GM12878 (cell line): ENCODE measurements around the gene NMT1. TPM values are rescaled to one million over a fixed set of nuclear protein-coding genes. Genes with fewer than 3 reads are reported as not detected.

ENCODE experiments used
- ATAC-seq: fragments of 200-7000 bp; cut with Tn5 transposase; 3 replicates; pipeline ENCODE4 v1.9.1; 2020; ENCODE audit warnings: mild to moderate bottlenecking, moderate library complexity
- BruUV-seq: library from RNA; stranded (reverse); fragments of 400-500 nt; replicated peaks from 2 replicates; lab custom pipeline; 2021; lab: Mats Ljungman, UMichigan
- CTCF ChIA-PET: fragments of 300-600 bp; sonication (Branson Sonifier 250); formaldehyde crosslinking; extraction: SDS; loops from one replicate; lab custom pipeline; 2021; ENCODE audit warnings: inconsistent platforms; lab: Yijun Ruan, JAX
- POLR2A ChIA-PET: fragments of 350-600 bp; formaldehyde crosslinking; extraction: SDS; loops from one replicate; lab custom pipeline; 2021; ENCODE audit warnings: inconsistent platforms; lab: Charles Lee
- RAD21 ChIA-PET: fragments of 300-600 bp; sonication (Branson Sonifier 250); formaldehyde crosslinking; loops from one replicate; lab custom pipeline; 2023; ENCODE audit warnings: antibody characterized with exemption; ENCODE audit not compliant: unreplicated experiment; lab: Charles Lee
- SMC1A ChIA-PET: fragments of 300-600 bp; sonication (Branson Sonifier 250); formaldehyde crosslinking; loops from one replicate; lab custom pipeline; 2023; ENCODE audit not compliant: unreplicated experiment, uncharacterized antibody; lab: Charles Lee
- DNase-seq: peaks from one replicate; pipeline ENCODE4 v3.0.0-alpha.2; 2011; ENCODE audit warnings: low read depth, low spot score
- FAIRE-seq: peaks from 3 replicates; lab custom pipeline; 2011; peaks lifted over from hg19 to GRCh38; lab: Jason Lieb, UNC
- H2AFZ ChIP-seq: 2 replicates; pipeline ENCODE4 v1.6.0; 2011; ENCODE audit warnings: low read depth, low read length, control low read depth; ENCODE audit not compliant: control insufficient read depth
- H3K27ac ChIP-seq: 2 replicates; pipeline ENCODE4 v1.5.1; 2011; ENCODE audit warnings: control low read depth; ENCODE audit not compliant: control insufficient read depth, insufficient read depth
- H3K27me3 ChIP-seq, 2 experiments: replicated peaks in 1 of 2; 2 replicates each; pipeline versions ENCODE4 v1.6.0 to v1.6.1; 2011; ENCODE audit warnings: low read length in 1 of 2; ENCODE audit not compliant: control insufficient read depth in 2 of 2, insufficient read depth in 2 of 2
- H3K36me3 ChIP-seq, 2 experiments: 2 replicates each; pipeline ENCODE4 v1.5.1; 2011; ENCODE audit warnings: low read length in 1 of 2; ENCODE audit not compliant: control insufficient read depth in 2 of 2, insufficient read depth in 2 of 2
- H3K4me1 ChIP-seq: 2 replicates; pipeline ENCODE4 v1.6.1; 2011; ENCODE audit warnings: mild to moderate bottlenecking, low read length, moderate library complexity, mixed read lengths; ENCODE audit not compliant: control insufficient read depth, insufficient read depth
- H3K4me2 ChIP-seq: 2 replicates; pipeline ENCODE4 v1.6.0; 2011; ENCODE audit warnings: control low read depth; ENCODE audit not compliant: control insufficient read depth, insufficient read depth
- H3K4me3 ChIP-seq: fragments of 200-600 bp; sonication (generic); 2 replicates; pipeline ENCODE4 v1.5.1; 2016
- H3K79me2 ChIP-seq: 2 replicates; pipeline ENCODE4 v1.6.0; 2011; ENCODE audit warnings: low read length; ENCODE audit not compliant: control insufficient read depth, insufficient read depth
- H3K9ac ChIP-seq: 2 replicates; pipeline ENCODE4 v1.8.0; 2011; ENCODE audit warnings: low read length, control low read depth, mixed read lengths; ENCODE audit not compliant: control insufficient read depth, insufficient read depth
- H3K9me3 ChIP-seq: replicated peaks from 3 replicates; pipeline ENCODE4 v1.5.1; 2011; ENCODE audit warnings: mild to moderate bottlenecking, low read length; ENCODE audit not compliant: control insufficient read depth, insufficient read depth
- H4K20me1 ChIP-seq: 2 replicates; pipeline ENCODE4 v1.6.0; 2011; ENCODE audit not compliant: control insufficient read depth, insufficient read depth
- DPF2 ChIP-seq: fragments of 450-650 bp; IDR thresholded peaks from 2 replicates; pipeline ENCODE4 v1.6.1; 2017; ENCODE audit warnings: mild to moderate bottlenecking
- EZH2 ChIP-seq: IDR thresholded peaks from 2 replicates; pipeline ENCODE4 v1.6.1; 2012; ENCODE audit warnings: low read depth, mild to moderate bottlenecking, control low read depth, inconsistent platforms, low read length, borderline replicate concordance; ENCODE audit not compliant: control insufficient read depth
- HDGF ChIP-seq: fragments of 450-650 bp; IDR thresholded peaks from 2 replicates; pipeline ENCODE4 v1.6.1; 2016; ENCODE audit warnings: antibody characterized with exemption
- WGBS: methylation state at CpG from one replicate; pipeline ENCODE4 v1.1.6; 2016; ENCODE audit warnings: low lambda C conversion rate; ENCODE audit not compliant: insufficient replicate concordance, insufficient coverage; ENCODE audit errors: missing lambda C conversion rate; 5-methylcytosine and 5-hydroxymethylcytosine counted together
- in situ Hi-C: fragments of 300-500 bp; cut with MboI; formaldehyde crosslinking; loops from 9 replicates; pipeline ENCODE4 v1.14.3; 2018; ENCODE audit warnings: mixed read lengths
- intact Hi-C: fragments of 100-400 bp; cut with micrococcal nuclease; formaldehyde crosslinking; loops from one replicate; pipeline ENCODE4 v1.14.2; 2022; ENCODE audit not compliant: unreplicated experiment
- polyA plus RNA-seq, 11 experiments: library from polyadenylated mRNA; depleted of rRNA in 4 of 11; unstranded in 6 of 11; stranded (reverse) in 5 of 11; fragments of >200 nt; fragmentation: Nextera tagmentation in 4 of 11; fragmentation: Illumina TruSeq in 1 of 11; extraction: Ambion mirVana in 4 of 11; extraction: Trizol in 1 of 11; gene quantifications; 1 replicate in 1 of 11; 2 replicates in 10 of 11; pipeline versions ENCODE4 v1.2.1 to v1.2.3, GENCODE V29; 2011 to 2016; ENCODE audit warnings: inconsistent platforms in 2 of 11, missing spikeins in 2 of 11, low read depth in 1 of 11
- total RNA-seq, 4 experiments: library from RNA; depleted of rRNA in 3 of 4; stranded (reverse); fragments of >200 nt in 3 of 4; fragmentation: Illumina TruSeq in 1 of 4; extraction: Trizol in 1 of 4; gene quantifications; 2 replicates each; pipeline versions ENCODE4 v1.2.1 to v1.2.3, GENCODE V29; 2013 to 2021
- TF ChIP-seq, protein P1 (sequence below): fragments of 450-650 bp; formaldehyde crosslinking; IDR thresholded peaks from 2 replicates; pipeline ENCODE4 v1.4.0; 2022; ENCODE audit warnings: mild to moderate bottlenecking, moderate library complexity
- TF ChIP-seq, protein P2 (sequence below): IDR thresholded peaks from 2 replicates; pipeline ENCODE4 v1.6.1; 2012; ENCODE audit warnings: low read depth, low read length, improper control_type of control experiment

The NMT1 gene
- total and polyA plus RNA-seq, 10 of the 15 experiments (the other 5 are each of a cell fraction or from before 2014, with no cell fraction given) = 96.7 to 395 (median 222) TPM

DNA sequence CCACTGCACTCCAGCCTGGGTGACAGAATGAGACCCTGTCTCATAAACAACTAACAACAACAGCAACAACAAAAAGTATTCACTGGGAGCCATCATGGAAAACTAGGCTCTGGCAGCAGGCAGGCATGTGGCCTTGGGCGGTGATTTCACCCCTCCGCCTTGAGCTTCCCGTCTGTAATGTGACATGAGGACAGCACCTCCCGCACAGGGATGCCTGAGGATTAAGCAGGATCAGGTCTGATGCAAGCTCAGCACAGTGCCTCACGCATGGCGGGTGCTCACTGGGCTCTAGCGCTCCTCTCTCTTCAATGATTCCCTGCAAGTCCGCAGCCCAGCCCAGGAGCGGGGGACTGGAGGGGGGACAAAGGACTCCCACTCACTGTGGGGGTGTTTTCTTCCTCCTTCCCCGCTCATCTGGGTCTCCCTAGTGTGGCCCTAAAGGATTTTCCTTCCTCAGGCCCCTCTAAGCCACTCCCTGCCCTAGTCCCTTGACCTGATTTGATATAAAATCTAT is 68.4 kb downstream of the NMT1 start:
- WGBS = 80% methylated on average over 10 of the region's 10 CpGs
- ATAC-seq (no peak), DNase-seq (no peak)
- H3K4me2 ChIP-seq = no peak overlapping the region
- intact Hi-C loops = no loop called here
- H3K27me3 ChIP-seq = no peaks in the 10 kb centered on the region
- ChIA-PET RAD21 (no interaction called here), SMC1A (no interaction called here), POLR2A (interaction anchor here (0.6 kb wide), 1 partner anchor 30 kb away, joined by 4 read pairs; no protein-coding TSS in a partner anchor)
- in situ Hi-C loops = loop anchor here (10.0 kb wide), 1 partner anchor 355 kb away; no protein-coding TSS in a partner anchor
- no TSS peak for BruUV-seq
- H3K27ac ChIP-seq = no peak overlapping the region
- no peaks in the 10 kb centered on the region for H3K4me1 ChIP-seq
- H2AFZ ChIP-seq = no peak overlapping the region
- H3K4me3 ChIP-seq = no peak overlapping the region
- no peaks in the 10 kb centered on the region for H3K36me3 ChIP-seq
- H3K9me3 ChIP-seq = no peaks in the 10 kb centered on the region
- no peak overlapping the region for H3K9ac ChIP-seq
- TF ChIP-seq, protein P1, sequence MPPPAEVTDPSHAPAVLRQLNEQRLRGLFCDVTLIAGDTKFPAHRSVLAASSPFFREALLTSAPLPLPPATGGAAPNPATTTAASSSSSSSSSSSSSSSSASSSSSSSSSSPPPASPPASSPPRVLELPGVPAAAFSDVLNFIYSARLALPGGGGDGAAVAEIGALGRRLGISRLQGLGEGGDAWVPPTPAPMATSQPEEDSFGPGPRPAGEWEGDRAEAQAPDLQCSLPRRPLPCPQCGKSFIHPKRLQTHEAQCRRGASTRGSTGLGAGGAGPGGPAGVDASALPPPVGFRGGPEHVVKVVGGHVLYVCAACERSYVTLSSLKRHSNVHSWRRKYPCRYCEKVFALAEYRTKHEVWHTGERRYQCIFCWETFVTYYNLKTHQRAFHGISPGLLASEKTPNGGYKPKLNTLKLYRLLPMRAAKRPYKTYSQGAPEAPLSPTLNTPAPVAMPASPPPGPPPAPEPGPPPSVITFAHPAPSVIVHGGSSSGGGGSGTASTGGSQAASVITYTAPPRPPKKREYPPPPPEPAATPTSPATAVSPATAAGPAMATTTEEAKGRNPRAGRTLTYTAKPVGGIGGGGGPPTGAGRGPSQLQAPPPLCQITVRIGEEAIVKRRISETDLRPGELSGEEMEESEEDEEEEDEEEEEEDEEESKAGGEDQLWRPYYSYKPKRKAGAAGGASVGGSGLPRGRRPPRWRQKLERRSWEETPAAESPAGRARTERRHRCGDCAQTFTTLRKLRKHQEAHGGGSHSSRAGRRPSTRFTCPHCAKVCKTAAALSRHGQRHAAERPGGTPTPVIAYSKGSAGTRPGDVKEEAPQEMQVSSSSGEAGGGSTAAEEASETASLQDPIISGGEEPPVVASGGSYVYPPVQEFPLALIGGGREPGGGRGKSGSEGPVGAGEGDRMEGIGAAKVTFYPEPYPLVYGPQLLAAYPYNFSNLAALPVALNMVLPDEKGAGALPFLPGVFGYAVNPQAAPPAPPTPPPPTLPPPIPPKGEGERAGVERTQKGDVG (CRISPR knock-in tag) = no peak
- TF ChIP-seq DPF2 (no peak), EZH2 (no peak), HDGF (no peak)
- TF ChIP-seq, protein P2, sequence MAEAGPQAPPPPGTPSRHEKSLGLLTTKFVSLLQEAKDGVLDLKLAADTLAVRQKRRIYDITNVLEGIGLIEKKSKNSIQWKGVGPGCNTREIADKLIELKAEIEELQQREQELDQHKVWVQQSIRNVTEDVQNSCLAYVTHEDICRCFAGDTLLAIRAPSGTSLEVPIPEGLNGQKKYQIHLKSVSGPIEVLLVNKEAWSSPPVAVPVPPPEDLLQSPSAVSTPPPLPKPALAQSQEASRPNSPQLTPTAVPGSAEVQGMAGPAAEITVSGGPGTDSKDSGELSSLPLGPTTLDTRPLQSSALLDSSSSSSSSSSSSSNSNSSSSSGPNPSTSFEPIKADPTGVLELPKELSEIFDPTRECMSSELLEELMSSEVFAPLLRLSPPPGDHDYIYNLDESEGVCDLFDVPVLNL = no peak
- TF ChIP-seq, all 136 proteins: peak for 0
- H4K20me1 ChIP-seq = no peaks in the 10 kb centered on the region
- FAIRE-seq = no peak
- CTCF ChIA-PET = interaction anchor here (0.9 to 9.4 kb wide), 4 partner anchors 62 to 209 kb away, joined by 3 to 82 read pairs (median 6); no protein-coding TSS in a partner anchor
- no peaks in the 10 kb centered on the region for H3K79me2 ChIP-seq
